LHCN-M2 (cell line): ENCODE measurements around the gene KIRREL3. TPM values are rescaled to one million over a fixed set of nuclear protein-coding genes. Genes with fewer than 3 reads are reported as not detected.
A peak's percentile ranks its signal among the peaks of the same experiment; 100 is the strongest.

Experiments used
- DNase-seq: peaks from one replicate; pipeline ENCODE4 v3.0.0-alpha.2; 2012; ENCODE audit warnings: low read depth
- total RNA-seq: library from RNA; depleted of rRNA; stranded (reverse); fragments of >200 nt; gene quantifications from 2 replicates; pipeline ENCODE4 v1.2.3, GENCODE V29; 2014

Gene KIRREL3
- total RNA-seq, 1 experiment from 2014 or later = 2.1 TPM

DNA sequence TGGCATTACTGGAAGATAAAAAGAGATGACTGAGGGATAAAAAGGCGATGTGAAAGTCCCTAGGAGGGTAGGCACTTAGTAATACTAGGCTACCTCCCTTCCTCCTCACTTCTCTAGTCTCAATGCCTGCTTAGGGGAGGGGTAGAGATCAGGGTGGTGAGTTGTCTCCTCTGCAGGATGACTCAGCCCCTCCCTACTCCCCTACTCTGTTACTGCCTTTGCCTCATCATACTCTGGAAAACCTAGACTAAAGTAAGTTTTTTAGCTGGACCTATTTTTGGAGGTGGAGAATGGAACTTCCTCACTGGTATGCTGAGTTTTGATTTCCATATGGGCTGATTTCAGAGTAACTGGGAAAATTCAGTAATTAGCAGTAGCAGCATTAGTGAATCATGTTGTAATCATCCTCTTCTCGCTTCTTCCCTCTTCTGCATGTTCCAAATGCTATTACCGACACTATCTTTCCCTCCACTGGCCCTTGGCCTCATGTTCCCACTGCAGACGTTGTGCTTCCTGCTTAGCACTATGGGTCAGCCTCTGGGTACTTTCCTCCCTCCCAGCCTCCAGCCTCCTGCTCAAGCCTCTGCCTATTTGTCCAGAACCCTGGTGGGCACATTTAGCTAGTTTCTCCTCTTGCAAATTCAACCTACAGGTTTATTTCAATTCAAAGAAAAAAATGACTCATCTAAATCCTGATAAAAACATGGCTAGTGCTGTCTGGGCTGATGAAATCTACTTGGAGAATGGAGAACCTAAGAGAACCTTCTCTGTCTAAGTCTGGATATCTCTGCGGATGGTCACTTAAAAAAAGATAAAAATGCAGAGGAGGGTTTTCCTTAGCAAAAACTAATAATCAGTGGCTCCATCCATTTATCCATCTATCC is 363.4 kb downstream of the KIRREL3 start:
- peak; percentile 65 for DNase-seq

DNA sequence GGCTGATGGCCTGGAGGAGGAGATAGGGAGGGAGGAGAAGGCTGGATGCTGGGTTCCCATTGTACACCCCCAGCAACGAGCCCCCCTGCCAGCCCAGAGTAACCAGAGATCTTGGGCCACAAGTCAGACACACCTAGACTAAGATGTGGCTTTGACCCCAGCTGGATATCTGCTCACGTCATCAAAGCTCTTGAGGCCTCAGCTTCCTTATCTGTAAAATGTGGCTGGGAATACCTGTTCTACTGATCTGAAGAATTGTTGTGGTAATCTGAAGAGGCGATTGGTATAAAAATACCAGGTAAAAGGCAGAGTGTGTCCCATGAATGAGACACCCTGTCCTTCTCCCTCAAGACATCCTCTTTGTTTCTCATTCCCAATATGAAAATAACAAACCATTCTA is 365.1 kb downstream of the KIRREL3 start:
- DNase-seq = no peak

DNA sequence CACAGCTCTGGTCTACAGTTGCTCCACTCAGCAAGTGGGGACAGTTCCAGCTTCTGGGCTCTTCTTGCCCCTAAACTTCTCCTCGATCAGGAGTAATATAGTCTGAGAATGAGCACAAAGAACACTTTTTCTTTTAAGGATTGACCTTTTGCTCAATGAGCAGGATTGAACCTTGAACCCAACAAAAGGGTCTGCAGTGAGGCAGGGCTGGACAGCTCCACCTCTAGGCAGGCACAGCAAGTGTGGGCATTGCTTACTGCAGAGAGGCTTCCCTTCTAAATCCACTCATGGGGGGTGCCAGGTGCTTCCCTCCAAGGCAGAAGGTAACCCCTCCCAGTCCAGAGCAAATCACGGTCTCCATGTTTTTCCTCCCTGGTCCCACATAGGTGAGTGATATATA is 365.6 kb downstream of the KIRREL3 start:
- no peak for DNase-seq

DNA sequence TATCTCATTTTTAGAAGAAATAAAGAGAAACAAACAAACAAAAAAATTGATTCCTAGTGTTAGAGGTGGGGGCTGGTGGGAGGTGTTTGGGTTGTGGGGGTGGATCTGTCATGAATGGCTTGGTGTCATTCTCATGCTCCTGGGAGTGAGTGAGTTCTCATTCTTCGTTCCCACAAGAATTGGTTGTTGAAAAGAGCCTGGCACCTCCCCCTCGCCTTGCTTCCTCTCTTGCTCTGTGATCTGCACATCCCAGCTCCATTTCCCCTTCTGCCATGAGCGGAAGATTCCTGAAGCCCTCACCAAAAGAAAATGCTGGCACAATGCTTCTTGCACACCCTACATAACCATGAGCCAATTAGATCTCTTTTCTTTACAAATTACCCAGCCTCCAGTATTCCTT is 367.2 kb downstream of the KIRREL3 start:
- no peak for DNase-seq

DNA sequence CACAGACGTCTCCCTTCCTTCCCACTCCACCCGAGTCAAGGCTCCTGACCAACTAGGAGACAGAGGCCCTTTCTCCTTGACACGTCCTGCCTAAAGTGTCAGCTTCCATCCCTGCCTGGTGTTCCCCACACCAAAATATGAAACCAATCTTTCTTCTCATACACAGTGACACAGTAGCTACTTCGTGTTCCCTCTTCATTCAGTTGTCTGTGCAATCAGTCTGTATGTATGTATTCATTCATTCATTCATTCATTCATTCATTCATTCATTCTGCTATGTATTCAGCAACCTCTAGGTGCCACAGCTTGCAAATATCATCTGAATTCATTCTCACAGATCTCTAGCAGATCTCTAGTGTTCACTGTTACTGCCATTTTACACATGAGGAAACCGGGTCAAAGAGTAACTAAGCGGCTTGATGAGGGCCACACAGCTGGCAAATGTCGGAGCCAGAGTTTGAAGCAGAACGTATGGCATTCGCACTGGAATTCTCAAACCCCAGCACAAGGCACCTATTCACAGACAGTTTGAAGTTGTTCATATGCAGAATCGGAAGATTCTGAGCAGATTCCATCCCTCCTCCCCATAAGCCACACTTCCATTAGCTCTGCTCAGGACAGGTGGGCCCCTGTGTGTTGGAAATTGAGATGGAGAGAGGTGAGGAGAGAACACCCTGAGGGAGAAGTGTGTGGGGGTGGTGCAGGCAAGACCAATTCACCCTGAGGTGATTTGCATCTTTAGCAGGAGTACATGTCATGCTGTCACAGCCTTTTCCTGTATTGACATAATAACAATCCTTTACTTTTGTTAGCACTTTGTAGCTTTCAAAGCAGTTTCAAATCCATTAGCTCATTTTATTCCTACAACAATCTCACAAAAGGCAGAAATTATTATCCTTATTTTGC is 369.4 kb downstream of the KIRREL3 start:
- DNase-seq = no peak

DNA sequence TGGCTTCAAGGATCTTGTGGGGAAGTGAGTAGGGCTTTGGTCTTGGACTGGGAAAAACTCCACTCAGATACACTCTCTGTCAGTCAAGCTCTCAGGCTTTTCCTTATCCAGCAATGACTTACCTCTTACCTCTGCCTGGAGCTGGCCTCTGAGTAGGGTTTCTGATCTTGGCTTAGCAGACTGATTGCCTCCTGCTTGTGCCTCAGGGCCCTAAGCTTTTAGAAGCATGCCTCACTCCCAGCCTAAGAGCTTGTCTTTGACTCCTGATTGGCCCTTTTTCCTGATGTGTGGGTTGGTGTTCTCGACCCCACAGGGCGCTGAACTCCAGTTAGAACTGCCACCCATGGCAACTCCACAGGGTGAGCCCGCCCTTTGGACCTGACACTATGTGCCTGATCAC is 370.1 kb downstream of the KIRREL3 start:
- no peak for DNase-seq

DNA sequence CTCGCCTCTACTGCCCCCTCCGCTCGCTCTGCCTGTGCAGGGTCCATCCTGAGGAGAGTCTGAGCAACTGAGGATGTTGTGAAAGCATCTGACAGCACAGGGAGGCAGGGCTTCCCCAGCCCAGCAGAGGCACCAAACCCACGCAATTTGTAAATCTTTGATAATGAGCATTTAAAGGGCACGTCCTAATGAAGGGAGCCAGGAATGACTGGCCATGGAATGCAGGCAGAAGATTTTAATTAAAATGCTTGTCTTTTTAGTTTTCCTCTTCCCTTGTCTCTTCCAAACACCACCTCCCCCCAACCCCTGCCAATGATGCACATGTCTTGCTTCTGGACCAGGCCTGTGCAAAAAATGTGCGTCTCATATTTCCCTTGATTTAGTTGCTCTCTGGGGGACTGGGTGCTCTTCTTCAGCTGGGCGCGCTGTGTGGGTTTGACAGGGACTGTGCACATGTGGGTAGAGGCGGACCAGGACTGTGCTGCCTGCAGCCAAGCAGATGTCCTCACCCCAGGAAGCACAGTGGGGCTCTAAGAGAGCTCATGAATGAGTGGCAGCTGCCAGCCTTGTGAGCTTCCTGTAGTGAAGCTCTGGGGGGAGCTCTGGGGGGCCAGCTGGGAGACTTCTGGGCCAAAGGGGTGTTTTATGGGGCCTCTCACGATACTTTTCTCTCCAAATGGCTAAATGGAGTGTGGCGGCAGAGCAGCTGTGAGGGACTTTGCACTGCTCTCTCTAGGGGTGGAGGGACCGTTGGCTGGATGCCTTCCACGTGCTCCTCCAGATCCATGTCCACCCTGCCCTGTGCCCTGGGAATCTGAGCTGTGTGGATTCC is 371.6 kb downstream of the KIRREL3 start:
- DNase-seq = no peak

DNA sequence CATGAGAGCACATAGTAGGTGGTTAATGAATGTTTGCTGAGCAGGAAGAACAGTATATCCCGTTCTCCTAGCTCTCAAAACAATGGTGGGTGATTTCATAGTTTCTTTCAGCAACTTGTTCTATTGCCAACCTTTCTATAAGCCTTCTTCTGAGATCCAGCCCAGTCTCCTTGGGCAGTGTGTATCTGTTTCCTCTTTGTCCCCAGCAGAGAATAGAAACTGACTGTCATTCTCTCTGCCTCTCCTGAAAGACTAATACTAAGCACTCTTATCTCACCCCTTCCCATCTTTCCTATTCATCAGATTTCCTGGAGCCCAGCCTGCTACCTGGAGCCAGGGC is 372.1 kb downstream of the KIRREL3 start:
- DNase-seq = no peak

DNA sequence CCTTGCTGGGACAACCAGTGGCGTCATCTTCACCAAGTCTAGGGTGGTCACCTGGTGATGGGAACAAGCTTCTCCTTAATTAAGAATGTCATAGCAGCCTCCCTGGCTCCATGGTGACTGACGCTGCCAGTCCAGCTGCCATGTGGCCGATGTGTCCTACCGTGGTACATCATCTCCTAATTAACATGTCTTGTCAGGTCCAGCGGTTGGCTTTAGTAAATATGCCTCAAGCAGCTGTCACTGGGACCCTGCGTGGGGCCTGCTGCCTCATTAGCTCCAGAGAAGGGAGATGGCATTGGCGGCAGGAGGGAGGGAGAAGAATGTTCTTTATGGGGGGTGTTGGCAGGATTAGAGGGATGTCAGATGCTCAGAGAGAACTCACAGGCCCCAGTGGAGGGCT is 373.1 kb downstream of the KIRREL3 start:
- DNase-seq = no peak

DNA sequence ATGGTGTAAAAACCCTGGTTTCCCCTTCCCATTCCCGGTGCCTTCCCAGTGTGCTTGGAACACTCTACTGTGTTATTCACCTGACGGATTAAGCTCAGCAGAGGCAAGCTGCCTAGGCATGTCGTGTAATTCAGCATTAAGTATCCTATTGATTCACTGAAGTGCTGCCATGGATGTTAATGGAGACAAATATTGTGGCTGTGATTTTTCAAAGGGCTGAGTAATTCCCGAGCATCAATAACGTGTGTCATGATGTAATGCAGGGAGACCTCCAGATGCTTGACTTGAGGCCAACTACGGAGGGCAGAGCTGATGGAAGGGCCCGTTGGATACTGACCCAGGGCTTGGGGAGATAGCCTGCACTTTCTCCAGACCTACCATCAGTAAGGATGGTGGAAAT is 376.1 kb downstream of the KIRREL3 start:
- no peak for DNase-seq

DNA sequence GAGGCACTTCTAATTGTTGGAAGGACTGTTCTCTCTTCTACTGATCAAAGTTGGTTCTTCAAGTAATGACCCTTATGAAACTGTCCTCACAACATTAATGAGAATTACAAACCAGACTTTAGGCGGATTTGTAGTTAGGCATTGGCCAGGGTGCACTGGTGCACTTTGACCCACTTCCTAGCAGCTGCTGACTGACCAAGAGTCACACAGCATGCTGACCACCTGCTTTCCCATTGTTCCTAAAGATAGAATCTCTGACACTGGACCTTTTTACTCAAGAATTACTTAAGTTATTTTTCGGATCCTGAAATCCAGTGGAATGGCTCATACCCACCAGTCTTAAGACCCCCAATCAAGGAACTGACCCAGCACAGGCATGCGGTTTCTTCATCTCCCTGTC is 381.1 kb downstream of the KIRREL3 start:
- peak; percentile 76 for DNase-seq

DNA sequence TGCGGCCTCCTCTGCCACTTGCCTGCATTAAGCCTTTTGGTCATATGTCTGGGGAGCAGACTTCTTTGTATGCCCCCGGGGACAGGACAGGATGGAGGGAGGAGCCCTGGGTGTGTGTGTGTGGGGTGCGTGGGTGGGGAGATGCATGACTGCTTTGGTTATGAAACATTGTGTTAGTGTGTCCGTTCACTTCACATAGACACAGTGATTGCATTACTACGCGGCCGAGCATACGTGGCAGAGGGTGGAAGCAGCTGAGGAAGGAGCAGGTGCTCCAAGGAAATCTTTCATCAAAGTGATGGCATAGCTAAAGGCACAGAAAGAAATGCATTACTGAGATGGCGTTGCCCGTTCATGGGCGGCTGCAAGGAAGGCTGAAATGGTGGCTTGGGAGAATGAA is 384.7 kb downstream of the KIRREL3 start:
- DNase-seq = no peak

DNA sequence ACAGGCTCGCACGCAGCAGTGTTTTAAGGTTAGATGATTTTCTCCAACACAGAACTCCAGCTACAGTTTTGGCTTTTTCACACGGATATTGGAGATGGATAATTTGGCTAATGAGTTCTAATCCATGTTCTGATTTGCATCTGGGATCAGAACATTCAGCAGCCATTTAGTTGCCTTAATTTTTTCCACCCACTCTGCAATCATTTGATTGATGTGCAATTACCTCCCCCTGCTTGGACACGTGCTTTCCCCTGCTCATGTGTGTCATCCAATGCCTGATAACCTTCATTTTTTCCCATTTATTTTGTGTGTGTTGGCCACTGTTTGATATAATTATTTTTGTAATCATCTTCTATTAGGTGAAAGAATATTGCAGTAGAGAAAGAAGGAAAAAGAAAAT is 387.3 kb downstream of the KIRREL3 start:
- no peak for DNase-seq

DNA sequence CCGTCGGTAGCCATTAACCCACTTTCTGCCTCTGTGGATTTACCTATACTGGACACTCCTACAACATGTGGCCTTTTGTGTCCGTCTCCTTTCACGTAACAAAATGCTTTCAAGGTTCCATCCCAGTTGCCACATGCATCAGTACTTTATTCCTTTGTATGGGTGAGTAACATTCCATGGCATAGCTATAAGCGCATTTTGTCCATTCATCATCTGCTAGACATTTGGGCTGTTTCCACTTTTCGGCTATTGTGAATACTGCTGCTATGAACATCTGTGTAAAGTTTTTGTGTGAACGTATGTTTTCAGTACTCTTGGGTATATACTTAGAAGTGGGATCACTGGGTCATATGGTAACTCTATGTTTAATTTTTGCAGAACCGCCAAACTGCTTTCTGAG is 387.9 kb downstream of the KIRREL3 start:
- no peak for DNase-seq

DNA sequence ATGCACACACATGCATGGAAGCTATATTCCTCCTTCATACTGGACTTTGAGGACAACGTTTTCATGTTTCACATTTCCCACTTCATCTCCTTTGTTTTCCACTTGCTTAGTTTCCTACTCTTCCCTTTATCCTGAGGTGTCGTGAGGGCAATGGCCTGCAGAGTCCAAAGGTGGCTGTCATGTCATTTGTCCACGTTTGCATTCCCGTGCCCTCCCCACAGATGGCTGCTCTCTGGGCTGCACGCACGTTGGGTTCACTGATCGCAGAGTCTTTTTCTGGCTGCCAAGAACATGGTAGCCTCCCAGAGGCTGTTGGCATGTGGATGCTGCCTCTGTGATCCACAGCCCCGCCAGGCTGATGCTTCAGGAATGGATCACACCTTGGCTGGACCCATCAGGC is 389.1 kb downstream of the KIRREL3 start:
- DNase-seq = no peak

DNA sequence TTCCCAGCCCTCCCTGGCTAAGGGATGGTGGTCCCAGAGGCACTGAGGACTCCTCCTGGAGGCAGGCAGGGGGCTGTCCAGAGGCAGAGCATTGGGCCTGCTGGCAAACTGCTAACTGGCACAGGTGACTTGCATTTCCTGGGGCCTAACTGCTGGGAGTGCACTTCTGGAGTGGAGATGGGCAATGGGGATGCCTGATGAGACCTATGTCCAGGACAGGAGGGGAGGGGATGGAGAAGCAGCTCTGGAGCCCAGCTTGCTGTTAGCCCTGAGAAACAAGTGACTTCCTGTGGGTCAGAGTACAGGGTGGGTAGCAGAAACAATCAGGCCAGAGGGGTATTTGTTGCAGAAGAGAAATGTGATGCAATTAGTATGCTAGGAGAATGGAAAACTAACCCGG is 391.9 kb downstream of the KIRREL3 start:
- DNase-seq = no peak

DNA sequence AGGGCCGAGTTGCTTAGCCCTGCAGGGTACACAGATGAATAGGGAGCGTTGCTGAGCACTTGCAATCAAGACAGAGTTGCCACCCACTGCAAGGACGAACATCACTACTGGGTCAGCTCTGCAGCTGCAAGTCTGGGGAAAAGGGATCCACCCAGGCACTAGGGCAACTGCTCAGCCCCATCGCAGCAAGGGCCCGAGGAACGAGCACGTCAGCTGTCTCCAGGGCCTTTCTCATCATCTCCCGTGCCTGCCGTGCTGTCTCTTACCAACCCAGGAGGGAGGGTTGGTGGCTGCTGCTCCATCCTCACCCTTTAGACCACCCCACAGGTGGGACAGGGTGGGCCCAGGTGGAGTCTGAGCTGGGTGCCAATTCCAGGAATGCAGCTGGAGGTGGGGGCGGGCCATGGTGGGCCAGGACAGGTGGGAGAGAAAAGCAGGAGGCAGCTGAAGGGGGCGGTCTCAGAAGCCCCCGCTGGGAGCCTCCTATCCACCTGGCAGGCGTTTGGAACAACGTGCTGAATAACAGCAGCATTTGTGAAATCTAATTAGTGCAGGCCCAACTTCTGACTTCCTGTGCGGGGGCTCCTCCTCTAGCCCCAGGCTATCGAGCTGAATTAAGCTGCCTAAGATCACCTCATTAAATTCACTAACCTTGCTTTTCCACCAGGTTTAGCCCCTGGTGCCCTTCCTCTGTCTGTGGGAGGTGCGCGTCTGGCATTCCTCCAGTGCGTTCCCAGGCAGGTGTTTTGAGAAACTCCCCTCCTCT is 392.6 kb downstream of the KIRREL3 start:
- no peak for DNase-seq

DNA sequence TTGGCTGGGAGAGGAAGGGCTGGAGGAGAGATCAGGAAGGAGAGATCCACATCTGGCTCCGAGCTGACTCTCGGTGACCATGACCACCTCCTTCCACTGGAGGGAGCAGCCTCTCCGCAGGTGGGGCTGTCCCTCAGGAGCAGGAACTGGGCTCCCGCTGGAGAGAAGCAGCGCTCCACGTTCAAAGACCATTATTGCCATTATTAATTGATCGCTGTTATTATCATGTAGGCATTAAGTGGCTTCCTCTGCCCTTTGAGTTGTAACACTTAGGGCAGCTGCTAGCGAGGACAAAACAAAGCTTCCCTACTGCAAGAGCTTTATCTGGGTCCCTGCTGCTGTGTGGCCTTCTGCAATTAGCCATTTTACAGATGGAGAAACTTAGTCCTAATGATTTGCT is 393.2 kb downstream of the KIRREL3 start:
- DNase-seq = peak; percentile 34

DNA sequence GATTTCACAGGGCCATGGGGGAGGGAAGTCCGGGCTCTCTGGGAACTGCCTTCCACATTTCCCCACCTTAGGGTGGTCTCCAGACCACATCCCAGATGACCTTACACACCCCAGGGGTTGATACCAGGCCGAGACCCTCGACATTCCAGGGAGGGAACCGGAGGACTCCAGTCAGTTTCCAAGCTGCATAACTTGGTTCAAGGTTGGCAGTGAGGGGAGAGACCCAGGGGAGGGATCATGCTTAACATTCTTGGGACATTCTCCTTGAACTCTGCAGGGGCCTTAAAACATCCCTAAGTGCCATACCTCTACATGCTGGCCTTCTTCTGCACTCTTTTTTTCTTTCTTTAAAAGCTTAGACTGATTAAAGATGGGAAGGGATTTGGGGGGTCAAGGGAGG is 394.1 kb downstream of the KIRREL3 start:
- DNase-seq = no peak

DNA sequence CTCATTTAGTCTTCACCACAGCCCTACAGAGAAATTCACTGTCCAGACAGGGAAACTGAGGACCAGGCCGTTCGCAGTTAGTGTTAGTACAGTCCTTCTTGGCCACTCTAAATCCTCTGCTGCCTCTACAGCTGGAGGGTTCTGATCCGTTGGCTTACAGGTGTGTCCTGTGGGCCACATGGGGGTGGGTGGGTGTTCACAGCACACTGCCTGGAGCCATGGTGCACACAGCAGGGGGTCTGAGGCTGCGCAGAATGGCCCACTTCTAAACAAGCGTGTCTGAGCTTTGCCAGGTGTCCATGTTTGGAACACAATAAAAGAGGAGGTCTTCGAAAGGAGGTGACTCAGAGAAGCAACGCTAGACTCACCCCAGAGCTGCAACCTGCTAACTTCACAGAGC is 396.1 kb downstream of the KIRREL3 start:
- no peak for DNase-seq

DNA sequence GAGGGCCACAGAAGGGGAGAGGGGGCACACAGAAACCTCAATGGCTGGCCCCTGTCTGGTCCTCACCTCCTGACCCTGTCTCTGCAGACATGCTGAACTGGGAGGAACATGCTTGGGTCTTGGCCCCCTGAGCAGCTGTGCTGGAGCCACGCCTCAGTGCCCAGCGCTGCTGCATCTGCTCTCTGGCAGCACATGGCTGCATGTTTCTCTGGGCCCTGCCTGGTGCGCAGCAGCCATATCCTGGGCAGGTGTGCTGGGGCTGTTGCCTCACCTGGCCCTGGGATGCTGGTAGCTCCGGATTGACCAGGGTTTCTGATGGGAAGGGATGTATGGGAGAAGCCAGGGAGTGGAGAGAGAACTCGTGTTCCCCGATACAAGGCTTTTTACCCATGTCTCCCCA is 397.1 kb downstream of the KIRREL3 start:
- DNase-seq = no peak
